HCT116 (cell line): ENCODE data around the gene STC2. TPM values are rescaled to one million over a fixed set of nuclear protein-coding genes. Genes with fewer than 3 reads are reported as not detected.

ENCODE experiments used
- ATAC-seq: fragments of 200-7000 bp; cut with Tn5 transposase; 2 replicates; pipeline ENCODE4 v1.9.1; 2020; ENCODE audit warnings: mild to moderate bottlenecking, moderate library complexity
- BruUV-seq: library from RNA; stranded (reverse); fragments of 400-500 nt; replicated peaks from 2 replicates; lab custom pipeline; 2021; lab: Mats Ljungman, UMichigan
- CTCF ChIA-PET: fragments of 300-600 bp; sonication (Branson Sonifier 250); formaldehyde crosslinking; loops from one replicate; lab custom pipeline; 2021; ENCODE audit warnings: antibody characterized with exemption; lab: Charles Lee
- POLR2A ChIA-PET: fragments of 300-600, 350-600 bp; sonication (Branson Sonifier 250); formaldehyde crosslinking; loops from one replicate; lab custom pipeline; 2021; ENCODE audit warnings: antibody characterized with exemption; lab: Charles Lee
- RAD21 ChIA-PET, 2 experiments: fragments of 300-600 bp; sonication (Branson Sonifier 250); formaldehyde crosslinking; loops; one replicate each; lab custom pipeline; 2023; ENCODE audit warnings: low total read pairs in 2 of 2; ENCODE audit not compliant: uncharacterized antibody in 2 of 2, unreplicated experiment in 2 of 2, low non-redundant PET in 1 of 2; lab: Charles Lee
- DNase-seq: peaks from one replicate; pipeline ENCODE4 v3.0.0-alpha.2; 2010; ENCODE audit warnings: low read depth, low spot score
- H2AFZ ChIP-seq: fragments of 200-600 bp; shearing (Covaris generic), sonication (generic); 2 replicates; pipeline ENCODE4 v1.6.1; 2017; ENCODE audit warnings: low read depth, mixed run types, mixed read lengths, antibody characterized with exemption, low read length; ENCODE audit not compliant: poor library complexity, severe bottlenecking
- H3K27ac ChIP-seq: 2 replicates; pipeline ENCODE4 v1.5.1; 2012; ENCODE audit warnings: low read depth, low read length
- H3K27me3 ChIP-seq: fragments of 200-600 bp; sonication (generic); 2 replicates; pipeline ENCODE4 v1.6.1; 2016; ENCODE audit warnings: mixed run types, low read length, mixed read lengths; ENCODE audit not compliant: insufficient read depth
- H3K36me3 ChIP-seq, 2 experiments: fragments of 200-500 bp in 1 of 2; fragments of 200-600 bp in 1 of 2; sonication (Bioruptor generic) in 1 of 2; sonication (generic) in 1 of 2; 2 replicates each; pipeline versions ENCODE4 v1.5.1 to v1.6.1; 2014 to 2016; ENCODE audit warnings: low read length in 2 of 2, inconsistent platforms in 1 of 2, mixed read lengths in 1 of 2, mixed run types in 1 of 2; ENCODE audit not compliant: insufficient read depth in 2 of 2, control insufficient read depth in 1 of 2
- H3K4me1 ChIP-seq, 2 experiments: fragments of 200-600 bp in 1 of 2; sonication (generic) in 1 of 2; 2 replicates each; pipeline versions ENCODE4 v1.5.1 to v1.6.1; 2012 to 2017; ENCODE audit warnings: low read length in 2 of 2, inconsistent platforms in 1 of 2, mild to moderate bottlenecking in 1 of 2, mixed read lengths in 1 of 2, mixed run types in 1 of 2, moderate library complexity in 1 of 2; ENCODE audit not compliant: insufficient read depth in 2 of 2, control insufficient read depth in 1 of 2
- H3K4me2 ChIP-seq: fragments of 200-600 bp; sonication (generic); 2 replicates; pipeline ENCODE4 v1.6.1; 2017; ENCODE audit warnings: mixed run types, low read length, mixed read lengths
- H3K4me3 ChIP-seq, 2 experiments: fragments of 200-600 bp in 1 of 2; sonication (generic) in 1 of 2; replicated peaks in 1 of 2; 2 replicates each; pipeline ENCODE4 v1.5.1; 2011 to 2016; ENCODE audit warnings: low read length in 2 of 2, control low read depth in 1 of 2, low read depth in 1 of 2, mild to moderate bottlenecking in 1 of 2, mixed read lengths in 1 of 2, mixed run types in 1 of 2
- H3K79me2 ChIP-seq: fragments of 200-600 bp; sonication (generic); 2 replicates; pipeline ENCODE4 v1.6.1; 2017; ENCODE audit warnings: mild to moderate bottlenecking, mixed run types, low read length, moderate library complexity, mixed read lengths; ENCODE audit not compliant: insufficient read depth
- H3K9ac ChIP-seq: fragments of 200-600 bp; sonication (generic); 2 replicates; pipeline ENCODE4 v1.6.1; 2016; ENCODE audit warnings: low read length, mixed read lengths
- H3K9me2 ChIP-seq: fragments of 200-600 bp; sonication (generic), shearing (Covaris generic); 2 replicates; pipeline ENCODE4 v1.6.1; 2017; ENCODE audit warnings: mixed run types, mild to moderate bottlenecking, moderate library complexity; ENCODE audit not compliant: insufficient read depth
- H3K9me3 ChIP-seq, 2 experiments: fragments of 200-500 bp in 1 of 2; fragments of 200-600 bp in 1 of 2; sonication (Bioruptor generic) in 1 of 2; sonication (generic) in 1 of 2; 2 replicates each; pipeline ENCODE4 v1.6.1; 2014 to 2017; ENCODE audit warnings: low read length in 2 of 2, mixed read lengths in 2 of 2, inconsistent platforms in 1 of 2, low read depth in 1 of 2, mild to moderate bottlenecking in 1 of 2, mixed run types in 1 of 2, moderate library complexity in 1 of 2; ENCODE audit not compliant: control insufficient read depth in 1 of 2, insufficient read depth in 1 of 2
- H4K20me1 ChIP-seq: fragments of 200-600 bp; sonication (generic), shearing (Covaris generic); 2 replicates; pipeline ENCODE4 v1.6.1; 2017; ENCODE audit warnings: mixed run types, mild to moderate bottlenecking, moderate library complexity; ENCODE audit not compliant: insufficient read depth
- CEBPB ChIP-seq: IDR thresholded peaks from 2 replicates; pipeline ENCODE4 v1.6.1; 2012; ENCODE audit warnings: low read depth
- CTCF ChIP-seq, 3 experiments: fragments of 200-600 bp in 1 of 3; sonication (generic) in 1 of 3; IDR thresholded peaks in 2 of 3; conservative IDR thresholded peaks in 1 of 3; 2 replicates each; pipeline ENCODE4 v1.5.1; 2012 to 2017; ENCODE audit warnings: low read depth in 2 of 3, low read length in 2 of 3, antibody characterized with exemption in 1 of 3, borderline replicate concordance in 1 of 3, control low read depth in 1 of 3, mild to moderate bottlenecking in 1 of 3, mixed read lengths in 1 of 3, mixed run types in 1 of 3, moderate library complexity in 1 of 3; ENCODE audit not compliant: insufficient read depth in 1 of 3
- EGR1 ChIP-seq: IDR thresholded peaks from 2 replicates; pipeline ENCODE4 v1.6.1; 2012; ENCODE audit warnings: low read depth
- ELF1 ChIP-seq: IDR thresholded peaks from 2 replicates; pipeline ENCODE4 v1.6.1; 2012; ENCODE audit warnings: low read depth, borderline replicate concordance
- EZH2 ChIP-seq: fragments of 200-600 bp; sonication (generic); IDR thresholded peaks from 2 replicates; pipeline ENCODE4 v1.6.1; 2017; ENCODE audit warnings: antibody characterized with exemption, mixed run types
- MAX ChIP-seq: IDR thresholded peaks from 2 replicates; pipeline ENCODE4 v1.6.1; 2012
- POLR2A ChIP-seq: IDR thresholded peaks from 2 replicates; pipeline ENCODE4 v1.7.0; 2011; ENCODE audit warnings: borderline replicate concordance; ENCODE audit not compliant: insufficient read depth, insufficient read length; ENCODE audit errors: extremely low read depth
- POLR2AphosphoS5 ChIP-seq: IDR thresholded peaks from 2 replicates; pipeline ENCODE4 v1.6.1; 2011; ENCODE audit warnings: mild to moderate bottlenecking, low read depth, low read length, moderate library complexity
- SP1 ChIP-seq: IDR thresholded peaks from 2 replicates; pipeline ENCODE4 v1.6.1; 2012; ENCODE audit warnings: low read depth
- SRF ChIP-seq: IDR thresholded peaks from 2 replicates; pipeline ENCODE4 v1.6.1; 2012; ENCODE audit warnings: low read depth
- TCF7L2 ChIP-seq: IDR thresholded peaks from 2 replicates; pipeline ENCODE4 v1.7.0; 2011; ENCODE audit warnings: borderline replicate concordance, inconsistent platforms; ENCODE audit not compliant: insufficient read depth, insufficient read length; ENCODE audit errors: extremely low read depth
- ZBTB33 ChIP-seq: IDR thresholded peaks from 2 replicates; pipeline ENCODE4 v1.6.1; 2011; ENCODE audit warnings: mild to moderate bottlenecking, low read length, moderate library complexity; ENCODE audit not compliant: insufficient replicate concordance; ENCODE audit errors: extremely low read depth
- ZFX ChIP-seq: fragments of 450-650 bp; IDR thresholded peaks from 2 replicates; pipeline ENCODE4 v1.6.1; 2017
- intact Hi-C: fragments of 100-400 bp; cut with micrococcal nuclease; formaldehyde crosslinking; loops from 2 replicates; pipeline ENCODE4 v1.10.0; 2022
- total RNA-seq: library from RNA; stranded (reverse); gene quantifications from one replicate; pipeline ENCODE4 v1.2.1, GENCODE V29; 2021; ENCODE audit not compliant: unreplicated experiment
- TF ChIP-seq, protein P1 (sequence below): IDR thresholded peaks from 2 replicates; pipeline ENCODE4 v1.6.1; 2012

STC2 gene
- total RNA-seq, 1 experiment from 2014 or later: 97.3 TPM

GRCh38 chr5:173355561-173355960 lies 27.3 kb upstream of the STC2 start:
- H3K9me3 ChIP-seq: no peaks in the 10 kb centered on the region
- no peak overlapping the region for H2AFZ ChIP-seq
- H3K9me2 ChIP-seq: no peaks in the 10 kb centered on the region
- no peaks in the 10 kb centered on the region for H3K4me1 ChIP-seq
- no peak overlapping the region for H3K9ac ChIP-seq
- no peak overlapping the region for H3K4me2 ChIP-seq
- no peak overlapping the region for H3K27ac ChIP-seq
- intact Hi-C loops: no loop called here
- no peak overlapping the region for H3K4me3 ChIP-seq
- no TSS peak for BruUV-seq
- no peaks in the 10 kb centered on the region for H3K27me3 ChIP-seq
- no peaks in the 10 kb centered on the region for H3K36me3 ChIP-seq
- RAD21 ChIA-PET: no interaction called here
- H4K20me1 ChIP-seq: no peaks in the 10 kb centered on the region
- H3K79me2 ChIP-seq: no peaks in the 10 kb centered on the region
- CTCF ChIA-PET: no interaction called here
- DNase-seq (no peak), ATAC-seq (no peak)
- POLR2A ChIA-PET: no interaction called here
- TF ChIP-seq ZFX (no peak), POLR2AphosphoS5 (no peak), TCF7L2 (no peak), POLR2A (no peak), EGR1 (no peak), ELF1 (no peak)

- Histone ChIP-seq H2AFZ (no peak overlapping the region), H3K4me1 (no peaks in the 10 kb centered on the region), H3K79me2 (no peaks in the 10 kb centered on the region), H3K36me3 (no peaks in the 10 kb centered on the region), H3K4me3 (no peak overlapping the region), H3K9me2 (no peaks in the 10 kb centered on the region), H3K27me3 (no peaks in the 10 kb centered on the region), H3K4me2 (no peak overlapping the region), H4K20me1 (no peaks in the 10 kb centered on the region), H3K9ac (no peak overlapping the region)
- RAD21 ChIA-PET: no interaction called here
- CTCF ChIA-PET: no interaction called here
- POLR2A ChIA-PET: no interaction called here
- no peak for DNase-seq
- intact Hi-C loops: no loop called here
- no peak for ATAC-seq
- TF ChIP-seq POLR2AphosphoS5: no peak
- TF ChIP-seq CTCF (IDR thresholded peaks at IDR 0.05 in 2 of 3, conservative IDR thresholded peaks at IDR 0.05 in 1 of 3; ENCODE audit: borderline replicate concordance in 1 of 3, insufficient read depth in 1 of 3, low read depth in 2 of 3, low read length in 2 of 3): no peak
- TF ChIP-seq MAX: no peak
- no peak for TF ChIP-seq ELF1
- TF ChIP-seq, protein P1, sequence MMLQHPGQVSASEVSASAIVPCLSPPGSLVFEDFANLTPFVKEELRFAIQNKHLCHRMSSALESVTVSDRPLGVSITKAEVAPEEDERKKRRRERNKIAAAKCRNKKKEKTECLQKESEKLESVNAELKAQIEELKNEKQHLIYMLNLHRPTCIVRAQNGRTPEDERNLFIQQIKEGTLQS: no peak
- no peak for TF ChIP-seq ZBTB33
- TF ChIP-seq EGR1: no peak
- TF ChIP-seq SP1: no peak
- no peak for TF ChIP-seq CEBPB
- TF ChIP-seq EZH2: no peak
- TF ChIP-seq POLR2A: no peak
- TF ChIP-seq ZFX: no peak
- no peak for TF ChIP-seq SRF
- TF ChIP-seq, all 23 proteins: peak for 0
- no peak overlapping the region for H3K27ac ChIP-seq
- no peaks in the 10 kb centered on the region for H3K9me3 ChIP-seq
- BruUV-seq: no TSS peak
These were observed 26.4 kb upstream of the STC2 start for GRCh38 chr5:173354645-173355044.
